OCI-LY7 (cell line): Measurements from ENCODE around the gene UFC1.

Source experiments
- EZH2phosphoT487 ChIP-seq: fragments of 200-600 bp; sonication (generic); IDR thresholded peaks from 2 replicates; pipeline ENCODE4 v1.6.1; 2018; ENCODE audit warnings: low read depth, borderline replicate concordance, mild to moderate bottlenecking, mixed run types, antibody characterized with exemption, low read length, moderate library complexity, mixed read lengths
- TF ChIP-seq, protein P1 (sequence below): fragments of 200-600 bp; sonication (generic); conservative IDR thresholded peaks from 2 replicates; pipeline ENCODE4 v1.5.1; 2014; ENCODE audit warnings: mild to moderate bottlenecking, antibody characterized with exemption, low read length, moderate library complexity, mixed read lengths

GRCh38 chr1:161198897-161199431, 45.2 kb downstream of the UFC1 start, which contains the start of gene ADAMTS4:
- TF ChIP-seq, protein P1, sequence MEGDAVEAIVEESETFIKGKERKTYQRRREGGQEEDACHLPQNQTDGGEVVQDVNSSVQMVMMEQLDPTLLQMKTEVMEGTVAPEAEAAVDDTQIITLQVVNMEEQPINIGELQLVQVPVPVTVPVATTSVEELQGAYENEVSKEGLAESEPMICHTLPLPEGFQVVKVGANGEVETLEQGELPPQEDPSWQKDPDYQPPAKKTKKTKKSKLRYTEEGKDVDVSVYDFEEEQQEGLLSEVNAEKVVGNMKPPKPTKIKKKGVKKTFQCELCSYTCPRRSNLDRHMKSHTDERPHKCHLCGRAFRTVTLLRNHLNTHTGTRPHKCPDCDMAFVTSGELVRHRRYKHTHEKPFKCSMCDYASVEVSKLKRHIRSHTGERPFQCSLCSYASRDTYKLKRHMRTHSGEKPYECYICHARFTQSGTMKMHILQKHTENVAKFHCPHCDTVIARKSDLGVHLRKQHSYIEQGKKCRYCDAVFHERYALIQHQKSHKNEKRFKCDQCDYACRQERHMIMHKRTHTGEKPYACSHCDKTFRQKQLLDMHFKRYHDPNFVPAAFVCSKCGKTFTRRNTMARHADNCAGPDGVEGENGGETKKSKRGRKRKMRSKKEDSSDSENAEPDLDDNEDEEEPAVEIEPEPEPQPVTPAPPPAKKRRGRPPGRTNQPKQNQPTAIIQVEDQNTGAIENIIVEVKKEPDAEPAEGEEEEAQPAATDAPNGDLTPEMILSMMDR, result no peak
- no peak for TF ChIP-seq EZH2phosphoT487
